NCI-H510A treated with DMSO at 0.1 percent for 48 hours (cell line): ENCODE measurements around the gene C7orf25.
A peak's percentile ranks its signal among the peaks of the same experiment; 100 is the strongest.

Experiments used
- DNase-seq: peaks from one replicate; lab custom pipeline; 2025; lab: John Stamatoyannopoulos, UW

C7orf25 gene

GRCh38 chr7:42911454-42912447 is at the start of gene C7orf25:
C7orf25 (minus strand) TSS chr7:42912070; CDS start chr7:42910900, 1,170 bp downstream.
- peak; percentile 90 for DNase-seq

- DNase-seq = no peak
Observed at GRCh38 chr7:42961170-42961569, 49.3 kb upstream of the C7orf25 start.

- no peak for DNase-seq
Observed at GRCh38 chr7:42960762-42961161, 48.9 kb upstream of the C7orf25 start.

GRCh38 chr7:42959549-42959948 is 47.7 kb upstream of the C7orf25 start:
- DNase-seq = no peak

- DNase-seq = no peak
Observed at GRCh38 chr7:42956062-42956461, 44.2 kb upstream of the C7orf25 start.

- no peak for DNase-seq
Observed at GRCh38 chr7:42953994-42954393, 42.1 kb upstream of the C7orf25 start.

GRCh38 chr7:42952328-42952727 is 40.5 kb upstream of the C7orf25 start:
- DNase-seq = no peak

- DNase-seq = no peak
Observed at GRCh38 chr7:42950417-42950816, 38.5 kb upstream of the C7orf25 start.

GRCh38 chr7:42947521-42947920 is 35.7 kb upstream of the C7orf25 start:
- no peak for DNase-seq

GRCh38 chr7:42946627-42946950 is 34.7 kb upstream of the C7orf25 start:
- no peak for DNase-seq

- no peak for DNase-seq
Observed at GRCh38 chr7:42945821-42946626, 34.2 kb upstream of the C7orf25 start.

GRCh38 chr7:42940985-42941847 is 29.3 kb upstream of the C7orf25 start:
- peak; percentile 54 for DNase-seq

GRCh38 chr7:42939457-42940240 is 27.8 kb upstream of the C7orf25 start:
- no peak for DNase-seq

GRCh38 chr7:42935861-42936260 is 24.0 kb upstream of the C7orf25 start:
- no peak for DNase-seq

GRCh38 chr7:42934291-42934690 is 22.4 kb upstream of the C7orf25 start:
- no peak for DNase-seq

GRCh38 chr7:42932811-42933591 is 21.1 kb upstream of the C7orf25 start:
- peak; percentile 6 for DNase-seq

GRCh38 chr7:42931834-42932651 is 20.2 kb upstream of the C7orf25 start, which contains the start of the genes MRPL32 and PSMA2:
MRPL32 (plus strand) TSS chr7:42932376; CDS start chr7:42932387, 11 bp downstream.
PSMA2 (minus strand) TSS chr7:42932174; CDS start chr7:42932158, 16 bp downstream.
- peak; percentile 98 for DNase-seq

- DNase-seq = no peak
Observed at GRCh38 chr7:42931447-42931833, 19.6 kb upstream of the C7orf25 start.

- no peak for DNase-seq
Observed at GRCh38 chr7:42930889-42931288, 19.0 kb upstream of the C7orf25 start.
